Measurements from ENCODE around the gene EXOC3L2.

GRCh38 chr19:45170146-45171106 is 74.8 kb downstream of the EXOC3L2 start:
- TF ChIP-seq, protein P1, sequence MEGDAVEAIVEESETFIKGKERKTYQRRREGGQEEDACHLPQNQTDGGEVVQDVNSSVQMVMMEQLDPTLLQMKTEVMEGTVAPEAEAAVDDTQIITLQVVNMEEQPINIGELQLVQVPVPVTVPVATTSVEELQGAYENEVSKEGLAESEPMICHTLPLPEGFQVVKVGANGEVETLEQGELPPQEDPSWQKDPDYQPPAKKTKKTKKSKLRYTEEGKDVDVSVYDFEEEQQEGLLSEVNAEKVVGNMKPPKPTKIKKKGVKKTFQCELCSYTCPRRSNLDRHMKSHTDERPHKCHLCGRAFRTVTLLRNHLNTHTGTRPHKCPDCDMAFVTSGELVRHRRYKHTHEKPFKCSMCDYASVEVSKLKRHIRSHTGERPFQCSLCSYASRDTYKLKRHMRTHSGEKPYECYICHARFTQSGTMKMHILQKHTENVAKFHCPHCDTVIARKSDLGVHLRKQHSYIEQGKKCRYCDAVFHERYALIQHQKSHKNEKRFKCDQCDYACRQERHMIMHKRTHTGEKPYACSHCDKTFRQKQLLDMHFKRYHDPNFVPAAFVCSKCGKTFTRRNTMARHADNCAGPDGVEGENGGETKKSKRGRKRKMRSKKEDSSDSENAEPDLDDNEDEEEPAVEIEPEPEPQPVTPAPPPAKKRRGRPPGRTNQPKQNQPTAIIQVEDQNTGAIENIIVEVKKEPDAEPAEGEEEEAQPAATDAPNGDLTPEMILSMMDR (conservative IDR thresholded peaks at IDR 0.05 in 1 of 2, IDR thresholded peaks at IDR 0.05 in 1 of 2; ENCODE audit: extremely low read depth in 1 of 2, insufficient read depth in 1 of 2, low read depth in 1 of 2, low read length in 2 of 2) = no peak
- no peak for TF ChIP-seq EZH2 (IDR thresholded peaks at IDR 0.05; ENCODE audit: borderline replicate concordance, low read length)
